Left ventricle myocardium inferior (tissue), 1 donor: ENCODE data around the gene ILKAP. TPM values are rescaled to one million over a fixed set of nuclear protein-coding genes. Genes with fewer than 3 reads are reported as not detected.

ENCODE experiments used
- DNase-seq: peaks from one replicate; pipeline ENCODE4 v3.0.0-alpha.2; 2020
- H3K27ac ChIP-seq: fragments of 200-600 bp; replicated peaks from 2 replicates; pipeline ENCODE4 v1.8.0; 2021
- H3K27me3 ChIP-seq: fragments of 200-600 bp; 2 replicates; pipeline ENCODE4 v1.8.0; 2021; ENCODE audit warnings: low read depth
- H3K36me3 ChIP-seq: fragments of 200-600 bp; 2 replicates; pipeline ENCODE4 v1.8.0; 2021
- H3K4me1 ChIP-seq: fragments of 200-600 bp; 2 replicates; pipeline ENCODE4 v1.8.0; 2021
- H3K4me3 ChIP-seq: fragments of 200-600 bp; 2 replicates; pipeline ENCODE4 v1.8.0; 2021; ENCODE audit warnings: mild to moderate bottlenecking, moderate library complexity
- H3K9me3 ChIP-seq: fragments of 200-600 bp; replicated peaks from 2 replicates; pipeline ENCODE4 v1.8.0; 2021
- intact Hi-C: fragments of 100-400 bp; cut with micrococcal nuclease; formaldehyde crosslinking; loops from one replicate; pipeline ENCODE4 v1.11.0; 2022
- total RNA-seq: library from RNA; stranded (reverse); fragmentation: NEBNext Ultra II Directional; extraction: Animal tissue kit (Norgen Biotek cat#: 25700); gene quantifications from one replicate; pipeline ENCODE4 v1.2.1, GENCODE V29; 2021
- TF ChIP-seq, protein P1 (sequence below): fragments of 200-600 bp; IDR thresholded peaks from 2 replicates; pipeline ENCODE4 v1.8.0; 2021; ENCODE audit warnings: antibody characterized with exemption, mild to moderate bottlenecking, borderline replicate concordance
- donor health status: DM: no; HTN: yes; CAD: no; lungs with severe emphysema.

The ILKAP gene
- total RNA-seq, 1 donor from 2014 or later = 26.5 TPM

DNA sequence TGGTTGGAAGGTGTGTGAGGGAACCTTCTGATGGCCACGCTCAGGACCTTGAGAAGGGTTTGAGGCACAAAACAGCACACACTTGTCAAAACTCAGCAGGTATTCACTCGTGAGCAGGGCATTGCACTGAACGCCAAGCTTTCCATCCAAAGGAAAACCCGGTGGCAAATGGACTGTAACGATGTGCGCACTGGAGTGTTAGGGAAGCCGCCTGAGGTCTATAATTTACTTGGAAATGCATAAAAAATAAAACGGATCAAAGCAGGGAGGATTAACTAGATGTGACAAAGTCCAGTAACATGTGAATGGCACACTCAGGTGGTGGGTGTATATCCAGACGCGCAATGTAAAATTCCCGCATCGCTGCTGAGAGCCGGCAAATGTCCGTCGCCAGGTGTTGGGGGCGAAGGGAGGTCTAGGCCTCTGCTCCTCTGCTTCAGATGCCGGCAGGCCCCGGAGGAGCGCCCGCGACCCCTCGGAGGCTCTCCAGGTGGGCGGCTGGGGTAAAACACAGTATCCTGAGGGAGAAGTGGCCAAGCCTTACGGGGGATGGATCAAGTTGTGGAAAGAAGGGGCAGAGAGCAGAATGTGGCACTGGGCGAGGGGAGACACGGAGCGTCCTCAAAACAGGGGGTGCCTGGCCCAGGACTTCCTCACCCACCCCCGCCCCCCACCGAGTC lies 21.0 kb upstream of the ILKAP start:
- H3K4me1 ChIP-seq = peaks cover 20% of the 10 kb centered on the region
- no peak overlapping the region for H3K27ac ChIP-seq
- no peaks in the 10 kb centered on the region for H3K27me3 ChIP-seq
- DNase-seq = no peak
- no peak overlapping the region for H3K4me3 ChIP-seq
- TF ChIP-seq, protein P1, sequence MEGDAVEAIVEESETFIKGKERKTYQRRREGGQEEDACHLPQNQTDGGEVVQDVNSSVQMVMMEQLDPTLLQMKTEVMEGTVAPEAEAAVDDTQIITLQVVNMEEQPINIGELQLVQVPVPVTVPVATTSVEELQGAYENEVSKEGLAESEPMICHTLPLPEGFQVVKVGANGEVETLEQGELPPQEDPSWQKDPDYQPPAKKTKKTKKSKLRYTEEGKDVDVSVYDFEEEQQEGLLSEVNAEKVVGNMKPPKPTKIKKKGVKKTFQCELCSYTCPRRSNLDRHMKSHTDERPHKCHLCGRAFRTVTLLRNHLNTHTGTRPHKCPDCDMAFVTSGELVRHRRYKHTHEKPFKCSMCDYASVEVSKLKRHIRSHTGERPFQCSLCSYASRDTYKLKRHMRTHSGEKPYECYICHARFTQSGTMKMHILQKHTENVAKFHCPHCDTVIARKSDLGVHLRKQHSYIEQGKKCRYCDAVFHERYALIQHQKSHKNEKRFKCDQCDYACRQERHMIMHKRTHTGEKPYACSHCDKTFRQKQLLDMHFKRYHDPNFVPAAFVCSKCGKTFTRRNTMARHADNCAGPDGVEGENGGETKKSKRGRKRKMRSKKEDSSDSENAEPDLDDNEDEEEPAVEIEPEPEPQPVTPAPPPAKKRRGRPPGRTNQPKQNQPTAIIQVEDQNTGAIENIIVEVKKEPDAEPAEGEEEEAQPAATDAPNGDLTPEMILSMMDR = no peak
- intact Hi-C loops = no loop called here
- H3K9me3 ChIP-seq = no peaks in the 10 kb centered on the region
- no peaks in the 10 kb centered on the region for H3K36me3 ChIP-seq

DNA sequence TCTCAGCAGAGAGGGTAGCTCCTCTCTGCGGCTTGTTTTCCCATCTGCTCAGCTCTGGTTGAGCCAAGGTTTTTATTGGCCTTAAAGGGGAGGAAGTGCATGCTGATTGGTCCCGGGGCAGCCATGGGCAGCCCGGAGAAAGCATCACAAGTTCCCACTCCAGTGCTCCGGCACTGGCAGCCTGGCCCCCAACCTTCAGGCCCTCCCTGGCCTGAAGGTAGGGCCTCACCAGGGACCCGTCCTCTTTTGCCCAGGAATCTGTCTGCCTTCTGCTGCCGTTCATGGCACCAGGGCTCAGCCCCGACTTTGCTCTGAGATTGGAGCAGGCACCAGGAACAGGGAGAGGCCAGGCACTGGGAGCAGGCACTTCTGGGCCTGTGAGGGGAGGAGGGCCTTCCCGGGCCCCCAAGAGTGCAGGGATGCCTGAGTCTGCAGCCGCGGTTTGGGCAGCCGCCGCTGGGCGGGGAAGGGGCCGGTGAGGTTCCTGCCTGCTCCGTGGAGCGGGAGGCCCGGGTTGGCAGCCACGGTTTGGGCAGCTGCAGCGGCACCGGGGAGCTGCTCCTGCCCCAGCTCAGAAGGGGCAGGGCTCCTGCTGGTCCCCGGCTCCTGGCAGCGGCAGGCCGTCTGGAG lies 17.5 kb upstream of the ILKAP start:
- Histone ChIP-seq H3K36me3 (no peaks in the 10 kb centered on the region), H3K27me3 (no peaks in the 10 kb centered on the region), H3K4me3 (peak overlapping the region; percentile 46), H3K27ac (peak overlapping the region; percentile 21), H3K4me1 (peaks cover 18% of the 10 kb centered on the region), H3K9me3 (no peaks in the 10 kb centered on the region)
- no peak for DNase-seq
- intact Hi-C loops = no loop called here
- TF ChIP-seq, protein P1 = no peak

DNA sequence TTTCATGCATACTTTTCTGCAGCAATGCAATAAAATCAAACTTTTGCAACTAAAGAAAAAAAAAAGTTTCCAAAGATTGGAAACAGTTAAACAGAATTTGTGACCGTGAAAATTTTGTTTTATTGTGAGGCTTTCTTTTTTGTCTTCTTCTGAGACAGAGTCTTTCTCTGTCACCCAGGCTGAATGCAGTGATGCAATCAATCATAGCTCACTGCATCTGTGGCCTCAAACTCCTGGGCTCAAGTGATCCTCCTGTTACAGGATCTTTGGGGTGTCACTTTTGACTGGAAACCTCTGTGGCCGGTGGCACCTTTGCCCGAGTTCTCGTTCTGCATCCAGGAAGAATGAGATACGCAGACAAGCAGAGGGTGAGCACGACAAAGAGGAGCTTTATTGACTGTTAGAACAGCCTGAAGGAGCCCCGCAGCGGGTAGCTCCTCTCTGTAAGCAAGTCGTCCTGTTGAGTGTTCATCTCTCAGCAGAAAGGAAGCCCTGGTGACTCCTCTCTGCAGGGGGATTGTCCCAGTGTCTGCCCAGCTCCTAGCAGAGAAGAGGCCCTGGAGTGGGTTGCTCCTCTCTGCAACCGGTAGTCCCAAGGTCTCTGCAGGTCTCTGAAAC lies 16.9 kb upstream of the ILKAP start:
- TF ChIP-seq, protein P1 = no peak
- no peak for DNase-seq
- H3K4me3 ChIP-seq = no peak overlapping the region
- H3K27ac ChIP-seq = peak overlapping the region; percentile 21
- H3K9me3 ChIP-seq = no peaks in the 10 kb centered on the region
- H3K36me3 ChIP-seq = no peaks in the 10 kb centered on the region
- intact Hi-C loops = no loop called here
- no peaks in the 10 kb centered on the region for H3K27me3 ChIP-seq
- peaks cover 12% of the 10 kb centered on the region for H3K4me1 ChIP-seq

DNA sequence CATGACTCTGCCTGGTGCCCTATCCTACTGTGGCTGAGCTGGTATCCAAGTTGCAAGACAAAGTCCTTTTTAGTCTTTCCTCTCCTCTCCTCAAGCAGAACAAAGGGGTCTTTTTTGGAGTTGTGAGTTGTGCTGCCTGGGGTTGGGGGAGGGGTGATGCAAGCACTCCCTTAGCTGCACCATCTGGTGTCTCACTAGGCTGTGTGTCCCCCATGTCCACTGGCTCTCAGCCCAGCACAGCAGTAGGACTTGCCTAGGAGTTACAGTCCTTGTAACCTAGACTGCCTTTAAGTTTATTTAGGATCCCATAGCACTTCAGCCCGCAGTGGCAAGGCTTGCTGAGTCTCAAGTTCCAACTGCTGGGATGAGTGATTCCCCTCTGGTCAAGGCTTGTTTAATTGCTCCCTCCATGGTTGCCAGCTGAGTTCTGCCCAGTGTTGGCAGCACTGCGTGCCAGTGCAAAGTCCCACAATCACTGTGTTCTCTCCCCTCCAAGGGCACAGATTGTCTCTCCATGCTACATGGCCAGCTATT lies 13.2 kb upstream of the ILKAP start:
- Histone ChIP-seq H3K27me3 (no peaks in the 10 kb centered on the region), H3K4me1 (peaks cover 12% of the 10 kb centered on the region), H3K36me3 (no peaks in the 10 kb centered on the region), H3K27ac (peak overlapping the region; percentile 62), H3K4me3 (no peak overlapping the region), H3K9me3 (no peaks in the 10 kb centered on the region)
- no peak for DNase-seq
- TF ChIP-seq, protein P1 = no peak
- intact Hi-C loops = no loop called here

DNA sequence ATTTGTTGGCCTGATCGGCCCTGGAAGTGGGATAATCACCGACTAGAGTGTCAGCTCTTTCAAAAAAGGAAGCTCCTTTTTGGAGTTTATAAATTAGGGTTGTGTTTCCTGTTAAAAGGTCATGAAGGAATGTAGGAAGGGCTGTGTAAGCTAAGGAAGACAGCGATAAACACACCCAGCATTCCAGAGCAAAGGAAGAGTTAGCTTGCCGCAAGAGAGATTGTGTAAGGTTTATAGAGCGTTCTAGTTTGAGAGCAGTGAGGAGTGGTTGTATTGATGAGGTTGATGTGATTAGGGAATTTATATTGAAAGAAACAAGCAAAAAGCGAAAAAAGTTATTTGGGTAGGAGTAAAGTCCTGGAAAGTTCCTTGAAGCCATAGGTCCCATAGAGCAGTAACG lies 3.5 kb upstream of the ILKAP start:
- H3K9me3 ChIP-seq = no peaks in the 10 kb centered on the region
- H3K27ac ChIP-seq = no peak overlapping the region
- H3K4me1 ChIP-seq = peaks cover 16% of the 10 kb centered on the region
- H3K4me3 ChIP-seq = no peak overlapping the region
- peaks cover 3% of the 10 kb centered on the region for H3K27me3 ChIP-seq
- intact Hi-C loops = no loop called here
- no peaks in the 10 kb centered on the region for H3K36me3 ChIP-seq
- TF ChIP-seq, protein P1 = no peak
- no peak for DNase-seq
